Activated naive CD4-positive, alpha-beta T cell (primary cell): ENCODE data around the gene TRIM65.
"Not testable (repeated sequence)": the region's sequence is repeated elsewhere in the genome, so short reads cannot be mapped to it uniquely, and the experiment has no call there.

Source experiments
- DNase-seq, 4 experiments: peaks; one replicate each; lab custom pipeline; 2025; lab: John Stamatoyannopoulos, UW

The TRIM65 gene

DNA sequence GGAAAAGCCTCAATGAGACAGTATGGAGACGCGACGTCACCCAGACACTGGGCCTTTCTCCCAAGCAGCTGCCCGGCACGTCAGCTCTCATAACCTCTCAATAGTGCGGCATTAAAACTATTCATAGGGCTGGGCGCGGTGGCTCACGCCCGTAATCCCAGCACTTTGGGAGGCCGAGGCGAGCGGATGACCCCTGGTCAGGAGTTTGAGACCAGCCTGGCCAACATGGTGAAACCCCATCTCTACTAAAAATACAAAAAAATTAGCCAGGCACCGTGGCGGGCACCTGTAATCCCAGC, 45.1 kb downstream of the TRIM65 start:
- DNase-seq: not testable (repeated sequence)

DNA sequence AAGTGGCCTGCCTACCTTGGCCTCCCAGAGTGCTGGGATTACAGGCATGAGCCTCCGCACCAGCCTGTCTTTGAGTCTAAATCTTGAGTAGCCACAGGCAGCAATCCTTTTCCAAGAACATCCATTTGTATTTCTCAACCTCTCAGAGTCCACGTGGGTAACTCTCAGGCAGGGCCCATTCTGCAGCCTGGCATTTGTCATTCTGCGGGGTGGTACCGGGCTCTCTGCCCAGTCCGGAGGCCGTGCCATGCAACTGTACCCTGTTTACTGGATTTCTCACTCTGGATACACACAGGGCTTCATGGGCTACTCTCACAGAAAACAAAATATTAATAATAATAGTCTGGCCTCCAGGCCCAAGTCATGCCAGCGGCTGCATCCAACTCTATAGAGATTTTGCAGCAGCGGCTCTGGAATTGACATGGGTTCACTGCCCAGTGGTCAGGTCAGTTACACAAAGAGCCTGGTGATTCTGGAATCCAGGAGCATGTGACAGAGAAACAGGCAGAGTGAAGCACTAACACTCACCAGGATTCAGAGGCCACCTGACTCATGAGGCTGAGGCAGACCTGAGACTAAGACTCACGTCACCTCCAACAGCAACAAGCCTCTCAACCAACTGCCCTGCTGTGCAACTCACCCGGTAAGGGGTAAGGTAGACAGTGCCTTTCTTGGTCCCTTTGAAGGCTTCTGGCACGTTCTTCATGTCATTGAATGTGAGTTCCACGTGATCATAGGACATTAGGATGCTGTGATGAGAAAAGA, 45.6 kb downstream of the TRIM65 start:
- no peak for DNase-seq

DNA sequence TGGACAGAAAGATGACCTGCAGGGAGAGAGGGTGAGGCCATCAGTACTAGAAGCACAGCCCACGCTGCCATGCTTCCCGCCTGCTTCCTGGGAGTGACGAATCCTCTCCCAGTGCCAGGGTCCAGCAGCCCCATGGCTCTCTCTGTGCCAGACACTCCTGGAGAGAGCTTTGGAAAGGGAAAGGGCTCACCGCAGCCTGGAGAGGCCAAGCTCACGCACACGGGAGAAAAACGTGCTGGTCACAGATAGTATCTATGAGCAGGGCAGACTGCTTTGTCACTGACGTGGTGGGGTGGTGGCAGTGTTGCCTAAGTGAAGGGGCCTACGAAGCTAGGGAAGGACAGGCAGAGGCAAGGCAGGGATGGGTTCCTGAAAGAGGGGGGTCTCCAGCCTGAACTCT, 47.0 kb downstream of the TRIM65 start:
- DNase-seq: no peak

DNA sequence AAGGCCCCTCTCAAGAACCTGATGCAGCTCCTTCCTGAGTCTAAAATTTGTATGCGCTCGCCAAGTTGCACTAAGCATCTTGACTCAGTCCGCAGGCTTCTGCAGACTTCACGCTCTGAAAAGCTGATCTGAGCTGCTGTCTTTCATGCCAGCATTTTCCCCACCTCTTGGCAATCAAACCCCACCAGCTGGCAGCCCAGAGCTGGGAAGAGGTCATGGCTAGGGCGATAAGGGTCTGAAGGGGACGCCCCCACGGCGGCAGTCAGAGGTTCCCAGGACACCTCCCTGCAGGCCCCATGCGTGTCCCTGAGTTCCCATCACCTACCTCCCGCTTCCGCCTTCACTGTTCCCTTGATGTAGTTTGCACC, 47.5 kb downstream of the TRIM65 start:
- DNase-seq: no peak

DNA sequence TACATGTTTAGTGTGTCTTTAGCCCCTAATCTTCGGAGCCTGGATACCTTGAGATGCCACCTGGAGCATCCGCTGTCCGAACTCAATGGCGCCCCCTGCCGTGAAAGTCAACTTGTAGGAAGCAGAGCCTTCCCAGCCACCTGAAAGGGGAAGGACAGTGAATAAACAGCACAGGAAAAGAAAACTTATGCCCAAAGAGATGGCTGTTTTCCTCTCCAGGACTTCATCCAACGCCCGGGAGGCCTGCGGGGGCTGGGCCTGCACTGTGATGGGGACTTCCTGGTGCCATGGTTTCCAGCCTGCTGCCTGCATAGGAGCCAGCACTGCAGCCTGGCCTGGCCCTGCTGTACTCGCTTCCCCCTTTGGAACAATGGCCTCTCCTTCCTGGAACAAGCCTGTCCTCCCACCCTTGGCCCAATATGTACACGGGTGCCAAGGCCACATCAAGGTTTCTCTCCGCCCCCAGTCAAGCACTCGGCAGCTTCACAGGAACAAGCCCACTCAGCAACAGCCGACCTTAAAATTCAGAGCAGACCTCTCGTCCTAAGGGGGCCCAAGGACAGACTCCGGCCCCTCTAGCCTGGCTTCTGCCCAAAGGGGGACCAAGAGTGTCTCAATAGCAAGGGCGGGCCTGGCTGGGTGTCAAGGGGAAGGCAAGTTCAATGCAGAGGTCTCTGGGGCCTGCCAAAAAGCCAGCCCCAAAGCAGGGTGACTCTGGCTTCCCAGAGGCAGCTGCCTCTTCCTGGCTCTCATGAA, 48.0 kb downstream of the TRIM65 start:
- DNase-seq: peak; percentile 59 to 84 (median 80)

DNA sequence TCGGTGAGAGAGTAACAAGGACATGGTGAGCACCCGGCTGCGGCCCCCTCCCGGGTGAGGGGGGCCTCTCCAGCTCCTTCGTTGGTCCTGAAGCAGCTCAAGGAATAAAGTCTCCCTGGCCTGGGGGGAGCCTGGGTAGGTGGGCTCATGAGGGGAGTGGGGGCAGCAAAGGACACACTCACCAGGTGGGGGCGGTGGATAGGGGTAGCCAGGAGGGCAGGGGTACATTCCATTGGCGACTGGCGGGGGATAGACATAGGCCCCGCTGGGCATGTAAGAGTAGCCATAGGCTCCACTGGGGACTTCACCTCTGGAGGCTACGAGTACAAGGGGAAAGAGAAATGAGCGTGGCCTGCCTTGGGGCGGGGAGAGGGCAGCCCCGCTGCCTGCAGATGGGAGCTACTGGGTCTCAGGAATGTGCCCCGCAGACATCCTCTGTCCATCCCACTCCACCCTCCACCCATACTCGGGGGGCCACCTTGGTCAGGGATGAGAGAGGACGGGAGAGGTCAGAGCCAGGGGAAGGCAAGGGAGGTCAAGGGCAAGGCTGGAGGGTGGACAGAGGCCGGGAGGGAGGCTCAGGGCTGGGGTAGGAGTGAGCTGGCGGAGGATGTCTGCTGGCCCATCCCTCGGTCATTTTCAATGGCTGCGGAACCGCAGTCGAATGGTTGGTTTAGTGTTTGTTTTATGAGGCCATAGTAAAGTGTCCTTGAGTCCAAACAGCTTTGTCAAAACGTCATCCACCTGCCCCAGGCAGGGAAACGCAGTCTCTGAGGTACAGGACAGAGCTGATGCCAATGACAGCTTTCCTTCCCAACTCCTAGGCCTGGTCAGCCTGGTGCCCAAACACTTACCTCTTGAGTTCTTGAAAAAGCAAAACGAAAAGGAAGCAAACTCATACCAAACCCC, 48.9 kb downstream of the TRIM65 start:
- no peak for DNase-seq

DNA sequence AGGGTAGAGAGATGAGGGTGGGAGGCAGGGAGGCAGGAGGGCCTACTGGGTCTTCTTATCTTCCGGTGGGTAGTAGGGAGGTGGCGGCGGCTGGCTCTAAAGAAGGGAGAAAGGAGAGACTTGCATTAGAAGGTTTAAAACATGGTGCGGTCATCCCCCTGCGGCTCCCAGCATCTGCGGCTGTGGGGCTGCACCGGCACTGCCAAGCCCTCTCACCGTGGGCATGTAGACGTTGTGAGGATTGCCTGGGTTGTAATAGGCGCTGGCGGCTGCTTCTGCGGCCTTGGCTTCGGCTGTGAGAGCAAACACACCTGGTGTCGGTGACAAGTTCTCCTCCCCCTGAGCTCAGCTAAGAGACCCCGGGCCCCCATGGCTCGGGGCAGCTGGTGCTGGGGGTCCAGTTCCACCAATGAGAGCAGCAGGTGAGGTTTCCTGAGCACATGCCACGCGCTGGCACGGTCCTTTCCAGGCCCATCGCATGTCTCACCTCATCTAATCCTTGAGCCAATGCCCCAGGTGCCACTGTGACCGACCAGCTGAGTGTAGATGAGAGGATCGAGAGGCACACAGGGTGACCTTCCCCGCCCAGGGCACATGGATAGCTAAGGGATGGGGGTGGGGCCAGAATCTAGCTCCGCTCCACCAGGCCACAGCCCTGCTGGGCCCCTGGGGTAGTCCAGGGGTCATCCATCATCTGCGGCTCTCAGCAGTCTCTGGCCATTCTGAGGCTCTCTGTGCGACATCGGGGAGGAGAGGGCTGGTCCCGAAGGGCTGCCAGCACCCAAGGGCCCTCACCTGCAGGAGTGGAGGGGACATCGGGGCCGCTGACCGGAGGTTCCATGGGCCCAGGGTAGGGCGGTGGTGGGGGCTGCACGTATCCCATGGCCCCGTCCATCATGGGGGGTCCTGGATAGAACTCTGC, 49.8 kb downstream of the TRIM65 start:
- DNase-seq: no peak

DNA sequence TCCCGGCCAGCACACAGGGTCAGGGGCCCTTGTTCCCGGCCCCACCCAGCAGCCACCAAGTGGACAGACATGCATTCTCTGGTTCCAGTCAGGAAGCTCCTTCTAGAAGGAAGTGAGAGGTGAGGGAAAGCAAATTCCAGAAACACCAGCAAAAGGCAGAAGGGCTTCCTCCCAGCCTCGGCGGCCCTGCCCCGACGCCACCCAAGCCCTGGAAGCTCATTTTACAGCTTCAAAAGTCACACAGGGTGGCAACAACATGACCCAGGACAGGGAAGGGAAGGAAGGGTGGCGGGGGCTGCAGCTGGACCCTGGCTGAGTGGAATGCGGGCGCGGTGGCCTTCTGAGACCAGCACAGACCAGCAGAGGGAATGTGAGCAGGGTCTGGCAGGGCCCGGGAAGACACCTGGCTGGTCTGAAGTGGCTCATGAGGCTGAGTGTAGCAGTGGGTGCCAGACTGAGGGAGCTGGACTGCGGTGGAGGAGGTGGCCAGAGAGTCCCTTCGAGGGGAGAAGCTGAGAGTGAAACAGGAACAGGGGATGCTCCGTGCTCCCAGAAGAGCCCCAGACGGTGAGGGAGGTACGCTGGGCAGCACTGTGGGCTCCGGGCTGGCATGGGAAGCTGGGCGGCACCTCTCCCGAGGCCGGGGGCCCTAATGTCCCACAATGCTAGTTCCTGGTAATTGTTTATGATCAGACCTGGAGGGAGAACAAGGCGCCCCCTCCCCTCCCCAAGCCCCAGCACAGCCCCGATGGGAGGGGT, 50.6 kb downstream of the TRIM65 start:
- no peak for DNase-seq

DNA sequence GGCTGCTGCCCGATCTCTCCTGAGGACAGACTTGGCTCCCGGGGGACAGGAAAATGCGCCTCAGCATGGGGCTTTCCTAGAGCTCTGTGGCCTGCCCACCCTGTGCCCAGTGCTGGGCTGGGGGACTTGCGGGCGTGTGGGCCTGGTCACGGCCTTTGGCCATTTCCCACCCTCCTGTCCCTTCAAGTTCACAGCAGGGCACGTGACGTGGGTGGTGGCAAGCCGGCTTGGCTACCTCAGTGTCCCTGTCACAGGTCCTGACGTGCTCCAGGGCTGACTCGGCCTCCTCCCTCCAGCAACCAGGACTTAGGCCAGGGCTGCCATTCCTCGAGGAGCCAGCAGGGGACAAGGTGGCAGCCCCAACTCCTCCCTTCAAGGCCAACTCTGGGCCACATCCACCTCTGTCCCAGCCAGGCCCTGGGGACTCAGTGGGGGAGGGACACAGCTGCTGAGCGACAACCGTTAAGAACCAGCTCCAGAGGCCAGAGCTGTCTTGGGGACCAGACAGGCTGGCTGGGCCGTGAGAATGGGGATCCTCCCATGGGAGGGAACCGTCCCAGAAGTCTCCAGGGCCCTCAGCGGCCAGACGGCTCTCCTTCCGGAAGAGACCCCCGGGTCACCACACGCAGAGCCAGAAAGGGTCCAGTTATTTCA, 51.6 kb downstream of the TRIM65 start:
- DNase-seq: peak in 2 of 4 experiments; percentile 18 to 40

DNA sequence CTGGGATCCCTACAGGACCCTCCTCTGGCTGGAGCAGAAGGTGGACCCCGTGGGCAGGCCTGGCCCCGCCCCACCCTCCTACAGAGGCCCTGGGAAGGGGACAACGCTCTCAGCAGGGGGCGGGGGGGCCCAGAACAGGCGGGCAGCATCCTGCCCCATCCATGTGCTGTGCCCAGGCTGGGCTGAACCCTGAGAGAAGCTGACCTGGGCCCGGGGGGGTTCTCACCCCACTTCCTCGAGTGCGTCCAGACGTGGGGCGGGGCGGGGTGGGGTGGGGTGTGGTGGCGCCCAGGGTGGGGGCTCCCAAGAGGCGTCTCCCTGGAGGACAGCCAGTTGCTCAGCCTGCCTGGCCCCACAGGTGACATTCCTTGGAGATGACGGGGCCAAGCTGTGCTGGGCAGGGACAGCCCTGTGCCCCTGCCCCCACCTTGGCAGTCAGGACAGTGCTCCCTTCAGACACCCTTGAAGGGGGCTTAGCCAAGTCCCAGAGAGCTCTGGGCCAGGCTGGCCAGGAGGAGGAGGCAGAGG, 52.2 kb downstream of the TRIM65 start:
- no peak for DNase-seq

DNA sequence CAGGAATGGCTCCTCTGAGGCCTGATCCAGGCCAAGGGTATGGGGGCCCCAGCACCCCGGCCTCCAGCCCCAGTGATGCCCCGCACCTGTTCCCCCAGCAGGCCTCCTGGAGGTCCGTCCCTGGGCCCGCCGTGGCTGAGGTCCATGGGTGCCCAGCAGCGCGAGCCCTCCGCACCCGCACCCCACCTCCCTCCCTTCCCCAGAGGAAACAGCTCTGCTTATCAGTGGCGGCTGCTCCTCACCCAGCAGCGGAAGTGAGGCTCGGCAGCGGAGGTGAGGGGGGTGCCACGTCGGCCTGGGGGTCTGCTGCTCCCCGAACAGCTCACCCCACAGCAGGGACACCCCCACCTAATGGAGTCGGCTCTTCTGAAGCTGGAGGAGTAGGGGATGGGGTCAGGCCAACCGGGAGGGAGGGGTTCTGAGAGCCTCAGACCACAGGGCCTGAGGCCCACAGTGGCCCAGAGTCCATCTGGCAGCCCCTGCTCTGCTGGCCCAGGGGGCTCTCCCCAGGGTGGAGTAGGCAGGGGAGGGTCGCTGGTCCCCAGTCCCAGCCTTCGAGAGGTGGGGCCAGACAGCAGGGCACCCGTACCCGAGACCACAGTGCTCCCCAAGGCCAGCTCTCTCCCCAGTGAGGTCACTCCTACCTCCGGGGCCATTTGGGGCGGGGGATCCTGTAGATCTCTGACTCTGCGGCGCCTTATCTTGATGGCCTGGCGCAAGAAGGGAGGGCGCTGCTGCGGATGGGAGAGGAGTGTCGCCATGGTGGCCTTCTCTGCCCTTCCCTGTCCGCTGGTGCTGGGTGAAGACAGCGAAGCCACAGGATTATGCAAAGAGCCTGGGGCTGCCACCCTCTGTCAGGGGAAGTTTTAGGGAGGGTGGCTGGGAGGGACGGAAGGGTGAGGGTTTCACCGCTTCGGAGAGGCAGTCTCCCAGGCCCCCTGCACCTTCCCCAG, 52.9 kb downstream of the TRIM65 start, which contains the start of gene UNC13D:
Gene UNC13D, minus strand, starts transcription at position 828 of the 953 bp plus-strand sequence. Its CDS starts 67 bp downstream, at position 761.
- peak in 2 of 4 experiments; percentile 59 to 63 for DNase-seq

DNA sequence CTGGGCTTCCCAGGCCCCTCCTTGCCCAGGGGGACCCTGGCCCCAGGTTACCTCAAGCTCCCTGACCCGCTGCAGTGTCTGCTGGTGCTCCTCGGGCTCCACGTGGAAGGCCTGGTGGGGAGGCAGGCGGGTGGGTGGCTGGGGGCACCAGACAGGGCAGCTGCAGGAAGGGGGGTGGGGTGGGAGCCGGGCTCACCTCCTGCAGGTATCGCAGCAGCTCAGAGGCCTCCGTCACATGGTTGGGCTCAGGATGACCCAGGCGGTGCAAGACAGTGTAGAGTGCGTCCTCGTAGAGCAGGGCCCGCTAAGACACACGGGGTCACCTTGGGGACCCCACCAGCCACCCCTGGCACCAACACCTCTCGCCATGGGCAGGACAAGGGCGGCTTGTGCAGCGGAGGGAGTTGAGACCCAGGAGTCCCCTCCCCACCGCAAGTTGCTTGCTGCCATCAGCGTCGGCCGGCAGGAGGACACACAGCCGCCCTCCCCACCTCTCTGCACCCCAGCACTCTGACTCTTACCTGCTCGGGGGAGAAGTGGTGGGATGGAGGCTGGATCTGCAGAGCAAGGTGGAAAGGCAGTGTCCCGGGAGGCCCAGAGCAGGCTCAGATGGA, 53.7 kb downstream of the TRIM65 start:
- no peak for DNase-seq

DNA sequence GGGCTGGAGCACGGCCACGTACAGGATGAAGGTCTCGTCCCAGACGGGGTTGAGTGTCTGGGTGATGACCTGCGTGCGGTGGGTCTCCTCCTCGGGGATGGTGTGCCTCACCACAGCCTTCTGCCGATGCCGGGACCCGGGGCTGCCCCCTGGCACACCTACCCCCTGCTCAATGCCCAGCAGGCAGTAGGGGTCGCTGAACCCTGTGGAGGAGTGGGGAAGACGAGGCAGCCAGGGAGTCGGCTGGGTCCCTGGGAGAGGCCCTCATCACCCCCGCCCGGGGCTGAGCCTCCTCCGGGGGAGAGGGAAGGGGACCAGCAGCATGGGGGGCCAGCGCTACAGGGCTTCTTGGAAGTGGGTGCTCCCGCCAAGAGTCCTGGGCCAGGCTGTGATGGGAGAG, 54.3 kb downstream of the TRIM65 start:
- no peak for DNase-seq

DNA sequence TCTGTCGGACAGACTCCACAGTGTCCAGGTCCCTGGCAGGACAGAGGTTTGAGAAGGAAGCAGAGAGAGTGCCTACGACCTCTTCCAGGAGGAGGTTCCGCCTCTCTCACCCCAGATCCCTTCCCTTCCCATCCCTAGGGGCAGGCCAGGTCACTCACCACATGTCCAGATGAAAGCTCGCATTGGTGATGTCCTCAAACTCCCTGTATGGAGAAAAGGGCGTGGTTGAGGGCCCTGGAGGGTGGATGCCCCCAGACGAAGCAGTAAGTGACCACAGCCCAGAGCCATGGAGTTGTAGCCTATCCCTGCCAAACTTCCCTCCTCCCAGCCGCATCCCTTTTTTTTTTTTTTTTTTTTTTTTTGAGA, 56.0 kb downstream of the TRIM65 start:
- no peak for DNase-seq

DNA sequence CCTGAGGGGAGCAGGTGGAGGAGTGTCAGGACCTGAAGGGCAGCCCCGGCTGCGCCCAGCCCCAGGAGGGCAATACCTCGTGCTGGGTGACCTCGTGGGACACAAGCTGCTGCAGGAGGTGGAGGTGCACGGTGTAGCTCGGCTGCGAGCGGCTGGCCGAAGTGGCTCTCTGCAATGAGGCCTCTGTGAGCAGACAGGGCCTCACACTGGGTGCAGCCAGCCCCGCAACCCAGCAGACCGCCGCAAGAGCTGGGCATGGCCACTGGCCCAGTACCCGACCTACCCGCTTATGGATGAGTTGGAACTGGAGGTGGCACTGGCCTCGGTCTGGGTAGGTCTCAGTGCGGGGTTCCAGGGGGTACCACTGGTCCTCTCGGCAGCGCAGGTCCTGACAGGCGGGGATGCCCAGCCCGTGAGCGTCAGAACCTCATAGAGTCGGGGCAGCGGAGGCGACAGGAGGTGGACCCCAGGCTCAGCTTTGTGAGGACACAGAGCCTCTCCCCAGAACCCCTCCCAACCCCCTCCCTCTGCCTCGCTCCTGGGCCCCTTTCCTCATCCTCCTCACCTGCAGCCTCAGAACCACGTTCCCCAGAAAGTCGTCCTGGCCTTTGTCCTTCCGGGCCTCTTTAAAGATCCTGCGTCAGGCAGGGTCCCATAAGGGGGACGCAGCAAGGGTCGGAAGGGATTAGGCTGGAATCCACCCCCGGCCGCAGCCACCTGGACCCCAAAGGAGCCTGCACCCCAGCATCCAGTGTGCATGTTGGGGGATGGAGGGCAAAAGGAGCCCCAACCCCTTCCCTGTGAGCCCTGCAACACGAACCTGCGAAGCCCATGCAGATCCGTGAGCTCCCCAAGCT, 56.6 kb downstream of the TRIM65 start:
- no peak for DNase-seq
